SK-N-SH (cell line): ENCODE measurements around the gene BRPF3. TPM values are rescaled to one million over a fixed set of nuclear protein-coding genes. Genes with fewer than 3 reads are reported as not detected.

Source experiments
- CTCF ChIA-PET: fragments of 300-600, 350-600 bp; formaldehyde crosslinking; extraction: SDS; loops from one replicate; lab custom pipeline; 2021; lab: Yijun Ruan, JAX
- POLR2A ChIA-PET: fragments of 350-600 bp; sonication (Branson Sonifier 250); formaldehyde crosslinking; extraction: SDS; loops from one replicate; lab custom pipeline; 2020; ENCODE audit warnings: antibody characterized with exemption, inconsistent platforms; lab: Yijun Ruan, JAX
- DNase-seq: peaks from one replicate; pipeline ENCODE4 v3.0.0; 2012
- H2AFZ ChIP-seq: fragments of 200-600 bp; sonication (generic); 2 replicates; pipeline ENCODE4 v1.8.1; 2016; ENCODE audit warnings: antibody characterized with exemption, mild to moderate bottlenecking, low read depth
- H3F3A ChIP-seq: fragments of 200-600 bp; sonication (generic); replicated peaks from 2 replicates; pipeline ENCODE3; 2016; ENCODE audit warnings: antibody characterized with exemption, mild to moderate bottlenecking; ENCODE audit not compliant: insufficient read depth
- H3K27ac ChIP-seq, 2 experiments: fragments of 200-500 bp in 1 of 2; fragments of 200-600 bp in 1 of 2; sonication (Bioruptor generic) in 1 of 2; sonication (generic), shearing (Covaris generic) in 1 of 2; 2 replicates each; pipeline versions ENCODE4 v1.5.1 to v1.6.1; 2014 to 2016; ENCODE audit warnings: low read depth in 2 of 2, inconsistent platforms in 1 of 2, low read length in 1 of 2, mild to moderate bottlenecking in 1 of 2, mixed read lengths in 1 of 2
- H3K27me3 ChIP-seq: fragments of 200-600 bp; sonication (generic), shearing (Covaris generic); 2 replicates; pipeline ENCODE4 v1.6.1; 2016; ENCODE audit warnings: mixed run types; ENCODE audit not compliant: insufficient read depth
- H3K36me3 ChIP-seq, 2 experiments: fragments of 200-500 bp in 1 of 2; fragments of 200-600 bp in 1 of 2; sonication (Bioruptor generic) in 1 of 2; sonication (generic) in 1 of 2; replicated peaks in 1 of 2; 2 replicates each; pipeline versions ENCODE3 to v1.5.1; 2014 to 2016; ENCODE audit warnings: low read length in 1 of 2, mild to moderate bottlenecking in 1 of 2; ENCODE audit not compliant: insufficient read depth in 2 of 2, control insufficient read depth in 1 of 2
- H3K4me1 ChIP-seq, 2 experiments: fragments of 200-500 bp in 1 of 2; fragments of 200-600 bp in 1 of 2; sonication (Bioruptor generic) in 1 of 2; sonication (generic), shearing (Covaris generic) in 1 of 2; 2 replicates each; pipeline versions ENCODE4 v1.5.1 to v1.6.1; 2014 to 2016; ENCODE audit warnings: low read depth in 1 of 2, low read length in 1 of 2, mixed run types in 1 of 2; ENCODE audit not compliant: insufficient read depth in 2 of 2, control insufficient read depth in 1 of 2
- H3K4me2 ChIP-seq: fragments of 200-600 bp; sonication (generic), shearing (Covaris generic); 2 replicates; pipeline ENCODE4 v1.6.1; 2017; ENCODE audit warnings: mixed run types
- H3K4me3 ChIP-seq, 2 experiments: fragments of 200-500 bp in 1 of 2; fragments of 200-600 bp in 1 of 2; sonication (Bioruptor generic) in 1 of 2; sonication (generic), shearing (Covaris generic) in 1 of 2; 2 replicates each; pipeline versions ENCODE4 v1.5.1 to v1.8.1; 2014 to 2016; ENCODE audit warnings: low read depth in 2 of 2, inconsistent platforms in 1 of 2, low read length in 1 of 2, mild to moderate bottlenecking in 1 of 2, mixed read lengths in 1 of 2, moderate library complexity in 1 of 2
- H3K79me2 ChIP-seq: fragments of 200-600 bp; sonication (generic); 2 replicates; pipeline ENCODE4 v1.8.1; 2017; ENCODE audit warnings: mild to moderate bottlenecking; ENCODE audit not compliant: insufficient read depth
- H3K9ac ChIP-seq: fragments of 200-600 bp; sonication (generic); 2 replicates; pipeline ENCODE4 v1.6.1; 2017; ENCODE audit warnings: mixed run types
- H3K9me2 ChIP-seq: fragments of 200-600 bp; sonication (generic); 2 replicates; pipeline ENCODE4 v1.6.1; 2017; ENCODE audit warnings: mixed run types
- H3K9me3 ChIP-seq: fragments of 200-600 bp; sonication (generic); 2 replicates; pipeline ENCODE4 v1.6.1; 2017; ENCODE audit warnings: mixed run types, mild to moderate bottlenecking, moderate library complexity
- H4K20me1 ChIP-seq: fragments of 200-600 bp; sonication (generic); 2 replicates; pipeline ENCODE4 v1.6.1; 2017; ENCODE audit warnings: mild to moderate bottlenecking, mixed run types; ENCODE audit not compliant: insufficient read depth
- CHD2 ChIP-seq: fragments of 150-350 bp; IDR thresholded peaks from 2 replicates; pipeline ENCODE4 v1.6.1; 2018; ENCODE audit warnings: low read length; ENCODE audit not compliant: partially characterized antibody
- CTCF ChIP-seq: fragments of 200-600 bp; sonication (generic); IDR thresholded peaks from 2 replicates; pipeline ENCODE4 v1.6.1; 2017; ENCODE audit warnings: antibody characterized with exemption, mild to moderate bottlenecking, moderate library complexity
- EP300 ChIP-seq, 2 experiments: IDR thresholded peaks; 2 replicates each; pipeline versions ENCODE4 v1.4.0 to v1.6.1; 2012; ENCODE audit warnings: borderline replicate concordance in 1 of 2, low read depth in 1 of 2, low read length in 1 of 2
- EZH2phosphoT487 ChIP-seq: fragments of 200-600 bp; sonication (generic); IDR thresholded peaks from 2 replicates; pipeline ENCODE4 v1.6.1; 2017; ENCODE audit warnings: low read depth, mixed run types, mild to moderate bottlenecking, antibody characterized with exemption, moderate library complexity, borderline replicate concordance
- FOSL2 ChIP-seq: IDR thresholded peaks from 2 replicates; pipeline ENCODE4 v1.4.0; 2012; ENCODE audit warnings: low read depth, mild to moderate bottlenecking, moderate library complexity, borderline replicate concordance
- GATA2 ChIP-seq: sonication (generic); formaldehyde crosslinking; IDR thresholded peaks from 2 replicates; pipeline ENCODE4 v1.5.0; 2020; ENCODE audit warnings: mild to moderate bottlenecking, missing genetic modification reagents
- MEF2A ChIP-seq: IDR thresholded peaks from 2 replicates; pipeline ENCODE4 v1.4.0; 2012; ENCODE audit warnings: low read depth, borderline replicate concordance
- RXRA ChIP-seq: IDR thresholded peaks from 2 replicates; pipeline ENCODE4 v1.4.0; 2012; ENCODE audit warnings: low read depth, mild to moderate bottlenecking, borderline replicate concordance
- ZBTB33 ChIP-seq: IDR thresholded peaks from 2 replicates; pipeline ENCODE4 v1.4.0; 2012; ENCODE audit warnings: low read depth, borderline replicate concordance
- whole genome bisulfite sequencing: methylation state at CpG from one replicate; pipeline ENCODE4 v1.1.6; 2017; ENCODE audit warnings: low lambda C conversion rate; 5-methylcytosine and 5-hydroxymethylcytosine counted together
- polyA plus RNA-seq, 3 experiments: library from polyadenylated mRNA; depleted of rRNA; stranded (reverse); fragments of >200 nt; gene quantifications; 2 replicates each; pipeline ENCODE4 v1.2.3, GENCODE V29; 2012
- TF ChIP-seq, protein P1 (sequence below): IDR thresholded peaks from 2 replicates; pipeline ENCODE4 v1.4.0; 2012; ENCODE audit warnings: low read depth, borderline replicate concordance
- TF ChIP-seq, protein P2 (sequence below): IDR thresholded peaks from 2 replicates; pipeline ENCODE4 v1.6.1; 2012; ENCODE audit warnings: mild to moderate bottlenecking, low read depth, low read length, moderate library complexity

BRPF3 gene
- polyA plus RNA-seq, 1 of the 3 experiments (the other 2 are of a cell fraction): 15.4 TPM

GRCh38 chr6:36178544-36178943 lies 18.0 kb upstream of the BRPF3 start (continued):
- no peak for TF ChIP-seq CHD2
- no peak for TF ChIP-seq FOSL2
- TF ChIP-seq, protein P1, sequence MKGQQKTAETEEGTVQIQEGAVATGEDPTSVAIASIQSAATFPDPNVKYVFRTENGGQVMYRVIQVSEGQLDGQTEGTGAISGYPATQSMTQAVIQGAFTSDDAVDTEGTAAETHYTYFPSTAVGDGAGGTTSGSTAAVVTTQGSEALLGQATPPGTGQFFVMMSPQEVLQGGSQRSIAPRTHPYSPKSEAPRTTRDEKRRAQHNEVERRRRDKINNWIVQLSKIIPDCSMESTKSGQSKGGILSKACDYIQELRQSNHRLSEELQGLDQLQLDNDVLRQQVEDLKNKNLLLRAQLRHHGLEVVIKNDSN: no peak
- TF ChIP-seq MEF2A: no peak
- no peak for TF ChIP-seq ZBTB33

DNA sequence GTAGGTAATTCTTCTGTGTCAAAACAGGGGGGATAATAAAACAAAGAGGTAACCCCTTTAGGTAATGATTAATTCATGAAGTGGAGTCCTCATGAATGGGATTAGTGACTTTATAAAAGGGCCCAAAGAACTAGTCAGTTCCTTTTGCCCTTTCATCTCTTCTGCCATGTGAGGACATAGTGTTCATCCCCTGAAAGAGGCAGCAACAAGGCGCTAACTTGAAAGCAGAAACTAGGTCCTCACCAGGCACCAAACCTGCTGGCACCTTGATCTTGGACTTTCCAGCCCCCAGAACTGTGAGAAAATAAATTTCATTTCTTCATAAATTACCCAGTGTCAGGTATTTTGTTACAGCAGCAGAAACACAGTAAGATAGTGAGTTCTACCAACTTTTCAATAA lies 16.4 kb upstream of the BRPF3 start:
- Histone ChIP-seq H3K4me1 (no peaks in the 10 kb centered on the region), H3F3A (no peaks in the 10 kb centered on the region), H3K9me2 (no peaks in the 10 kb centered on the region), H2AFZ (no peak overlapping the region), H3K9me3 (peaks cover 11% of the 10 kb centered on the region; the same call in 1 of the 2 replicates), H3K36me3 (no peaks in the 10 kb centered on the region), H3K27ac (no peak overlapping the region), H3K4me3 (no peak overlapping the region), H3K4me2 (no peak overlapping the region), H4K20me1 (no peaks in the 10 kb centered on the region), H3K9ac (no peak overlapping the region), H3K79me2 (no peaks in the 10 kb centered on the region), H3K27me3 (no peaks in the 10 kb centered on the region)
- no peak for DNase-seq
- 59% methylated on average over 1 of the region's 1 CpG for WGBS
- ChIA-PET POLR2A (no interaction called here), CTCF (no interaction called here)
- TF ChIP-seq, protein P2, sequence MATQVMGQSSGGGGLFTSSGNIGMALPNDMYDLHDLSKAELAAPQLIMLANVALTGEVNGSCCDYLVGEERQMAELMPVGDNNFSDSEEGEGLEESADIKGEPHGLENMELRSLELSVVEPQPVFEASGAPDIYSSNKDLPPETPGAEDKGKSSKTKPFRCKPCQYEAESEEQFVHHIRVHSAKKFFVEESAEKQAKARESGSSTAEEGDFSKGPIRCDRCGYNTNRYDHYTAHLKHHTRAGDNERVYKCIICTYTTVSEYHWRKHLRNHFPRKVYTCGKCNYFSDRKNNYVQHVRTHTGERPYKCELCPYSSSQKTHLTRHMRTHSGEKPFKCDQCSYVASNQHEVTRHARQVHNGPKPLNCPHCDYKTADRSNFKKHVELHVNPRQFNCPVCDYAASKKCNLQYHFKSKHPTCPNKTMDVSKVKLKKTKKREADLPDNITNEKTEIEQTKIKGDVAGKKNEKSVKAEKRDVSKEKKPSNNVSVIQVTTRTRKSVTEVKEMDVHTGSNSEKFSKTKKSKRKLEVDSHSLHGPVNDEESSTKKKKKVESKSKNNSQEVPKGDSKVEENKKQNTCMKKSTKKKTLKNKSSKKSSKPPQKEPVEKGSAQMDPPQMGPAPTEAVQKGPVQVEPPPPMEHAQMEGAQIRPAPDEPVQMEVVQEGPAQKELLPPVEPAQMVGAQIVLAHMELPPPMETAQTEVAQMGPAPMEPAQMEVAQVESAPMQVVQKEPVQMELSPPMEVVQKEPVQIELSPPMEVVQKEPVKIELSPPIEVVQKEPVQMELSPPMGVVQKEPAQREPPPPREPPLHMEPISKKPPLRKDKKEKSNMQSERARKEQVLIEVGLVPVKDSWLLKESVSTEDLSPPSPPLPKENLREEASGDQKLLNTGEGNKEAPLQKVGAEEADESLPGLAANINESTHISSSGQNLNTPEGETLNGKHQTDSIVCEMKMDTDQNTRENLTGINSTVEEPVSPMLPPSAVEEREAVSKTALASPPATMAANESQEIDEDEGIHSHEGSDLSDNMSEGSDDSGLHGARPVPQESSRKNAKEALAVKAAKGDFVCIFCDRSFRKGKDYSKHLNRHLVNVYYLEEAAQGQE: no peak
- TF ChIP-seq CTCF (no peak), EZH2phosphoT487 (no peak), GATA2 (no peak), RXRA (no peak), EP300 (IDR thresholded peaks at IDR 0.05; ENCODE audit: borderline replicate concordance in 1 of 2, low read depth in 1 of 2, low read length in 1 of 2) (no peak)
- TF ChIP-seq, protein P1: no peak
